GM18909 (cell line): ENCODE measurements around the gene TWNK.

ENCODE experiments used
- ATAC-seq: cut with Tn5 transposase; IDR thresholded peaks from one replicate; pipeline ENCODE4 v1.9.1; 2021; ENCODE audit warnings: mild to moderate bottlenecking; ENCODE audit not compliant: unreplicated experiment, poor library complexity

TWNK gene

GRCh38 chr10:100986952-100987684, at the start of gene TWNK, which contains the start of gene MRPL43:
Gene TWNK (plus strand): TSS chr10:100987543. CDS start chr10:100988211, 668 bp downstream.
Gene MRPL43 (minus strand): TSS chr10:100987497. CDS start chr10:100987443, 54 bp downstream.
- ATAC-seq: peak; percentile 79

GRCh38 chr10:100939763-100940344, 47.5 kb upstream of the TWNK start:
- ATAC-seq: no peak

GRCh38 chr10:100942229-100942628, 45.1 kb upstream of the TWNK start:
- no peak for ATAC-seq

- ATAC-seq: no peak
Measured at GRCh38 chr10:100943508-100943907, 43.8 kb upstream of the TWNK start.

GRCh38 chr10:100945754-100946153, 41.6 kb upstream of the TWNK start:
- ATAC-seq: no peak

- ATAC-seq: no peak
Measured at GRCh38 chr10:100948916-100949315, 38.4 kb upstream of the TWNK start.

GRCh38 chr10:100960251-100960650, 27.1 kb upstream of the TWNK start:
- no peak for ATAC-seq

- no peak for ATAC-seq
Measured at GRCh38 chr10:100962351-100963080, 24.8 kb upstream of the TWNK start.

- no peak for ATAC-seq
Measured at GRCh38 chr10:100963826-100964225, 23.5 kb upstream of the TWNK start.

GRCh38 chr10:100965820-100966219, 21.5 kb upstream of the TWNK start:
- no peak for ATAC-seq

GRCh38 chr10:100966887-100967286, 20.5 kb upstream of the TWNK start:
- ATAC-seq: no peak

- ATAC-seq: no peak
Measured at GRCh38 chr10:100967332-100967731, 20.0 kb upstream of the TWNK start.

- ATAC-seq: no peak
Measured at GRCh38 chr10:100968062-100968736, 19.1 kb upstream of the TWNK start.

- ATAC-seq: no peak
Measured at GRCh38 chr10:100968863-100969186, 18.5 kb upstream of the TWNK start.

- peak; percentile 65 for ATAC-seq
Measured at GRCh38 chr10:100969187-100970075, 17.9 kb upstream of the TWNK start, which contains the start of gene SEMA4G. Gene SEMA4G (plus strand): TSS chr10:100969504. CDS start chr10:100972913, 3,409 bp downstream.

GRCh38 chr10:100970076-100970913, 17.0 kb upstream of the TWNK start:
- no peak for ATAC-seq

- ATAC-seq: no peak
Measured at GRCh38 chr10:100970914-100971811, 16.2 kb upstream of the TWNK start.
